ENCODE results near the gene PTPRG.

The PTPRG gene

DNA sequence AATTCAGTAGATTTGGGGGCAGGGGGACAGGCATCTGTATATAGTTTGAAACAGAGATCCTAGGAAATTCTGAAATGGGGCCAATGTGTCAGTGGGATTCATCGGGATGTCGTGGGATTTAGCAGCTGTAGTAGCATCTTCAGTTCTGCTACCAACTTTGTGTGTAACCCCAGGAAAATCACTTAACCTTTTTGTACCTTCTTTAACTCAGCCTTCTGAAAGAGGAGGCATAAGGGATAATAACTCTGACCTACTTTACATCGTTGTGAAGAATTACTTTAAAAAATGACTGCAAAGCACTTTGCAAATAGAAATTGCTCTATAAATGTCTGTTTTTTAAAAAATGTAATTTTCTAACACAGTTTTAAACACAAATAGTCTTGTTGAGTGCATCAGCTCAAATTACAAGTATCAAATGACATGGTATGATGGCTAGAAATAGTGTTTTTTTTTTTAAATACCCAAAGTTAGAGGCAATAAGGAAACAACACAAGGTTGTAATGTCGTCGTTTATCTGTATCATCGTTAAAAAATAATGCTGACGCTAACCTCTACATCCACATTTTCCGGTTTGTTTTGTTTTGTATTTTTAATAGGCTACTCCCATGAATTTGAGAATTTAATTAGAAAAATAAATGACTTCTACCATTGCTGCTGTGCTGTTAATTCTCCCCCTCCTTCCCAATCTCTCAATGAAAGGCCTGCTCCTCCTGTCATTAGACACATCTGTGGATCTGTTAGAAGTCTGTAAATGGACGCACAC lies 338.5 kb downstream of the PTPRG start:
- DNase-seq (ENCODE audit: low read depth): no peak
- TF ChIP-seq, protein P1, sequence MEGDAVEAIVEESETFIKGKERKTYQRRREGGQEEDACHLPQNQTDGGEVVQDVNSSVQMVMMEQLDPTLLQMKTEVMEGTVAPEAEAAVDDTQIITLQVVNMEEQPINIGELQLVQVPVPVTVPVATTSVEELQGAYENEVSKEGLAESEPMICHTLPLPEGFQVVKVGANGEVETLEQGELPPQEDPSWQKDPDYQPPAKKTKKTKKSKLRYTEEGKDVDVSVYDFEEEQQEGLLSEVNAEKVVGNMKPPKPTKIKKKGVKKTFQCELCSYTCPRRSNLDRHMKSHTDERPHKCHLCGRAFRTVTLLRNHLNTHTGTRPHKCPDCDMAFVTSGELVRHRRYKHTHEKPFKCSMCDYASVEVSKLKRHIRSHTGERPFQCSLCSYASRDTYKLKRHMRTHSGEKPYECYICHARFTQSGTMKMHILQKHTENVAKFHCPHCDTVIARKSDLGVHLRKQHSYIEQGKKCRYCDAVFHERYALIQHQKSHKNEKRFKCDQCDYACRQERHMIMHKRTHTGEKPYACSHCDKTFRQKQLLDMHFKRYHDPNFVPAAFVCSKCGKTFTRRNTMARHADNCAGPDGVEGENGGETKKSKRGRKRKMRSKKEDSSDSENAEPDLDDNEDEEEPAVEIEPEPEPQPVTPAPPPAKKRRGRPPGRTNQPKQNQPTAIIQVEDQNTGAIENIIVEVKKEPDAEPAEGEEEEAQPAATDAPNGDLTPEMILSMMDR (conservative IDR thresholded peaks at IDR 0.05; ENCODE audit: low read depth, low read length): no peak
- no peak overlapping the region for H3K4me3 ChIP-seq (ENCODE audit: low read length)

DNA sequence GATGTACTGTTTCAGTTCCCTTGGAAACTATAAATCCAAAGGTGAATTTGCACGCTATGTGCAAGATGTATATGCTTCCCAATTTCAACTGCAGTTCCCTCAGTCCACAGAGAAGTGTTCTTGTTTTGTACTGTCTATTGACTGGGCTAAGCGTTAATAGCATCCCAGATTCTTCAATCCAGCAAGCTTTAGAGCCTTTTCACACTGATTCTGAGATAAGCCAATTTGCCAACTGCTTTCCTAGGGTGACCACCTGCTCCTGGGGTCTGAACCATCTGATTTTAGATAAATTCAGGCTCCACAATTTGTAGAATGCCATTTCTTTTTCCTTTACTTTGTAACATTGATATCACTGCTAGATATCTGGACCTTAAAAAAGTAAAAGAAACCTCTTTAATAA lies 340.1 kb downstream of the PTPRG start:
- TF ChIP-seq, protein P1 (conservative IDR thresholded peaks at IDR 0.05; ENCODE audit: low read depth, low read length): no peak
- DNase-seq (ENCODE audit: low read depth): no peak

DNA sequence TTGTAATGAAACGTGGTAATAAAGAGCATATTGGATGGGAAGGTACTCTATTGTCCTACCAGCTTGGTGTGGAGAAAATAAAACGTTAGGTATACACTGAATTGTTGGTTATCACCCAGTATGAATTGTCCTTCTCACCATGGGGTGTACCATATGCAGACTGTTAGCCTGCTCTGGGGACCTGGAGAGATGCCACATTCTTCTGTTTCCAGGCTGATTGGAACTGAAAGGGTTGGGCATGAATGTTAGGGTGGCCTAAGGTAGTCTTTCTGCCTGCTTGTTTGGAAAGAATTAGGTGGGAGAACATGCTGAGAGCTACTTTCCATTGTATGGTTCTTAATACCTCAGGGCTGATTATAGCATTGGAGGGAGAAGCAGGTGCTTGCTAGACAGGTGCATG lies 340.6 kb downstream of the PTPRG start:
- no peak for DNase-seq (ENCODE audit: low read depth)
- H3K4me3 ChIP-seq (ENCODE audit: low read length): no peak overlapping the region
- TF ChIP-seq, protein P1 (conservative IDR thresholded peaks at IDR 0.05; ENCODE audit: low read depth, low read length): no peak

More for the DNA sequence above, 340.1 kb downstream of the PTPRG start:
- H3K4me3 ChIP-seq (ENCODE audit: low read length): no peak overlapping the region

DNA sequence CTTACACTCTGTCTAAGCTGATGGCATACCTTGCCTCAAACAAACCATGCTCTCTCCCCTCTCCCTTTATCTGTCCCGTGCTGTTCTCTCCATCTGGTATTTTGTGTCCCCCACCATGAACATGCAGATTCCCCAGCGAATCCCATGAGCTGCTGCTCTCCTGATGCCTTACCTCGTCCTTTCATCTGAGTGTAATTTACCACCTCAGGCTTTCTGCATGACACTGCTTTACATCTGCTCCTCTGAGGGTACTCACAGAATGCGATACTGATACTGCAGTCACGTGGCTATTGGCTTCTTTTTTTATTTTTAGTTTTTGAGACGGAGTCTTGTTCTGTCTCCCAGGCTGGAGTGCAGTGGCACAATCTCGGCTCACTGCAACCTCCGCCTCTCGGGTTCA lies 341.7 kb downstream of the PTPRG start:
- TF ChIP-seq, protein P1 (conservative IDR thresholded peaks at IDR 0.05; ENCODE audit: low read depth, low read length): no peak
- no peak overlapping the region for H3K4me3 ChIP-seq (ENCODE audit: low read length)
- no peak for DNase-seq (ENCODE audit: low read depth)

DNA sequence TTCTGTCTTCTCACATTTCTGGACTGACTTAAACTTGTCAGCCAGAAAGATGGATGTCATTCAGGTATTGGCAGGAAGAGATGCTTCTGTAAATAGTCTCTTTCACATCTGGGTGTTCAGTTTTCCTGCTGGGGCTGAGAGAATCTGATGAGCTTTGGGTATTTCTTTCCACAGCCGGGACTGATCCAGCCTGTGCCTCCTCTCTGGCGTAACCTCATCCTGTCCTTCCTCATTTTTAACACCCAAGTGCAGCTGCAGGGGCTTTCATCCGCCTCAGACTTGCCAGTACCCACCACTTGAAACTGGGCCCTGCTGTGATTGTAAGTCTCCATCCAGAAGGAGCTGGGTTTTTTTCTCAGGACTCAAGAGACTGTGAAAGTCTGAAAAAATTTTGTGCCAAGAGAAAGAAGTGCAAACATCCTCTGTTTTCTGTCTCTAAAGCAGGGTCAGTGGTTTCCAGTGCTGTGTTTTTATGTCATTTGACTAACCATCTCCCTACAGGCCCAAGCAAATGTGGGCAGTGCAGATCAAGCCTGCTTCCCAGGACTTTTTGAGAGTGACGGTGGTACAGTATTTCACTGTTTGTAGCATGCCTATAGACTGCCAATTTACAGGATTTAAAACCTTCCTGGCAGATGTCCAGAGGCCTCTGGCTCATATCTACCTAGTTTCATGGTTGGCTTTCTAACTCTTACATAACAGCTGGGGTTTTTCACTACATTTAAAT lies 342.7 kb downstream of the PTPRG start:
- no peak overlapping the region for H3K4me3 ChIP-seq (ENCODE audit: low read length)
- DNase-seq (ENCODE audit: low read depth): peak; percentile 97

DNA sequence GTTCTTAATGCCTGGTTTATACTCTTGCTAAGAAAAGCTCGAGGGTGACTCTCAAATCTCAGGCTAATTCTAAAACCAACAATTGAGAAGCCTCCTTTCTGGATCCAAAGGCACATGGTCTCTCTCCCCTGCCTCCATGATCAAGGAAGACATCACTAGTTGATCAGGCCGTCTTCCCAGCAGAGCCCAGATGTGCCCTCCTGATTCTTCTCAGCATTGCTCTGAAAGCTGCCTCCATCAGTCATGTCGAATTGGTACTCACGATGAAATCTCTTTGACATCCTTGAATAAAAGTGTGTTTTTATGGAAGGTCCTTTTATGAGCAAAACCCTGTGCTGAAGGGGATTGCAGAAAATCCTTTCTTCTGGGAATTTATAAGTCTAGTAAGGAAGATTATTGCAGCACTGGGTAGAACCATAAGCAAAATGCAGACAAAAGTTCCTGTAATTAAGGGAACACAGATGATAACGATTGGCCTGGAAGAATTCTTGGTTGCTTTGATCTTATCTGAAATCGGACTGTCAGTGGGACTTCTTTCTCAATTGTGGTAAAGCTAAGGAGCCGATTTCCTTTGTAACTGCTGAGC lies 345.9 kb downstream of the PTPRG start:
- TF ChIP-seq, protein P1 (conservative IDR thresholded peaks at IDR 0.05; ENCODE audit: low read depth, low read length): no peak
- DNase-seq (ENCODE audit: low read depth): no peak
- H3K4me3 ChIP-seq (ENCODE audit: low read length): no peak overlapping the region

More for the DNA sequence above, 342.7 kb downstream of the PTPRG start:
- TF ChIP-seq, protein P1 (conservative IDR thresholded peaks at IDR 0.05; ENCODE audit: low read depth, low read length): no peak
